ENCODE data around the gene DHX35.

The DHX35 gene

GRCh38 chr20:38970302-38970701 is 8.2 kb downstream of the DHX35 start:
- no peak for TF ChIP-seq JUND (IDR thresholded peaks at IDR 0.05; ENCODE audit: low read depth)
- in situ Hi-C loops (cut with HindIII; ENCODE audit: low pct_unique_long_range_greater_than_20kb, low sequenced_read_pairs): no loop called here
- DNase-seq (ENCODE audit: low read depth in 1 of 2, low spot score in 1 of 2): no peak

GRCh38 chr20:38973107-38973506 is 11.0 kb downstream of the DHX35 start:
- no peak for TF ChIP-seq JUND (IDR thresholded peaks at IDR 0.05; ENCODE audit: low read depth)
- no peak for DNase-seq (ENCODE audit: low read depth in 1 of 2, low spot score in 1 of 2)
- in situ Hi-C loops (cut with HindIII; ENCODE audit: low pct_unique_long_range_greater_than_20kb, low sequenced_read_pairs): no loop called here

GRCh38 chr20:38973645-38974044 is 11.5 kb downstream of the DHX35 start:
- no peak for TF ChIP-seq JUND (IDR thresholded peaks at IDR 0.05; ENCODE audit: low read depth)
- no peak for DNase-seq (ENCODE audit: low read depth in 1 of 2, low spot score in 1 of 2)
- in situ Hi-C loops (cut with HindIII; ENCODE audit: low pct_unique_long_range_greater_than_20kb, low sequenced_read_pairs): no loop called here

- no peak for TF ChIP-seq JUND (IDR thresholded peaks at IDR 0.05; ENCODE audit: low read depth)
- DNase-seq (ENCODE audit: low read depth in 1 of 2, low spot score in 1 of 2): no peak
- in situ Hi-C loops (cut with HindIII; ENCODE audit: low pct_unique_long_range_greater_than_20kb, low sequenced_read_pairs): no loop called here
Observed at GRCh38 chr20:38975539-38976120, 13.5 kb downstream of the DHX35 start.

- no peak for DNase-seq (ENCODE audit: low read depth in 1 of 2, low spot score in 1 of 2)
- no peak for TF ChIP-seq JUND (IDR thresholded peaks at IDR 0.05; ENCODE audit: low read depth)
- in situ Hi-C loops (cut with HindIII; ENCODE audit: low pct_unique_long_range_greater_than_20kb, low sequenced_read_pairs): no loop called here
Observed at GRCh38 chr20:38979434-38979833, 17.3 kb downstream of the DHX35 start.

GRCh38 chr20:38979842-38980241 is 17.7 kb downstream of the DHX35 start:
- in situ Hi-C loops (cut with HindIII; ENCODE audit: low pct_unique_long_range_greater_than_20kb, low sequenced_read_pairs): no loop called here
- no peak for TF ChIP-seq JUND (IDR thresholded peaks at IDR 0.05; ENCODE audit: low read depth)
- no peak for DNase-seq (ENCODE audit: low read depth in 1 of 2, low spot score in 1 of 2)

- peak in 1 of 2 experiments; percentile 65 for DNase-seq (ENCODE audit: low read depth in 1 of 2, low spot score in 1 of 2)
- TF ChIP-seq JUND (IDR thresholded peaks at IDR 0.05; ENCODE audit: low read depth): no peak
- in situ Hi-C loops (cut with HindIII; ENCODE audit: low pct_unique_long_range_greater_than_20kb, low sequenced_read_pairs): no loop called here
Observed at GRCh38 chr20:38982291-38982690, 20.1 kb downstream of the DHX35 start.

- TF ChIP-seq JUND (IDR thresholded peaks at IDR 0.05; ENCODE audit: low read depth): no peak
- in situ Hi-C loops (cut with HindIII; ENCODE audit: low pct_unique_long_range_greater_than_20kb, low sequenced_read_pairs): no loop called here
Observed at GRCh38 chr20:38985060-38985459, 22.9 kb downstream of the DHX35 start.

GRCh38 chr20:38985603-38986170 is 23.5 kb downstream of the DHX35 start:
- DNase-seq (ENCODE audit: low read depth in 1 of 2, low spot score in 1 of 2): no peak
- TF ChIP-seq JUND (IDR thresholded peaks at IDR 0.05; ENCODE audit: low read depth): no peak
- in situ Hi-C loops (cut with HindIII; ENCODE audit: low pct_unique_long_range_greater_than_20kb, low sequenced_read_pairs): no loop called here

More at GRCh38 chr20:38985060-38985459, 22.9 kb downstream of the DHX35 start:
- no peak for DNase-seq (ENCODE audit: low read depth in 1 of 2, low spot score in 1 of 2)

- no peak for DNase-seq (ENCODE audit: low read depth in 1 of 2, low spot score in 1 of 2)
- in situ Hi-C loops (cut with HindIII; ENCODE audit: low pct_unique_long_range_greater_than_20kb, low sequenced_read_pairs): no loop called here
- no peak for TF ChIP-seq JUND (IDR thresholded peaks at IDR 0.05; ENCODE audit: low read depth)
Observed at GRCh38 chr20:38986663-38987062, 24.5 kb downstream of the DHX35 start.

- TF ChIP-seq JUND (IDR thresholded peaks at IDR 0.05; ENCODE audit: low read depth): no peak
- in situ Hi-C loops (cut with HindIII; ENCODE audit: low pct_unique_long_range_greater_than_20kb, low sequenced_read_pairs): no loop called here
- DNase-seq (ENCODE audit: low read depth in 1 of 2, low spot score in 1 of 2): no peak
Observed at GRCh38 chr20:38987777-38988176, 25.6 kb downstream of the DHX35 start.

- TF ChIP-seq JUND (IDR thresholded peaks at IDR 0.05; ENCODE audit: low read depth): no peak
- DNase-seq (ENCODE audit: low read depth in 1 of 2, low spot score in 1 of 2): no peak
- in situ Hi-C loops (cut with HindIII; ENCODE audit: low pct_unique_long_range_greater_than_20kb, low sequenced_read_pairs): no loop called here
Observed at GRCh38 chr20:38990728-38991127, 28.6 kb downstream of the DHX35 start.

- DNase-seq (ENCODE audit: low read depth in 1 of 2, low spot score in 1 of 2): no peak
- in situ Hi-C loops (cut with HindIII; ENCODE audit: low pct_unique_long_range_greater_than_20kb, low sequenced_read_pairs): no loop called here
- TF ChIP-seq JUND (IDR thresholded peaks at IDR 0.05; ENCODE audit: low read depth): no peak
Observed at GRCh38 chr20:38991814-38992704, 29.9 kb downstream of the DHX35 start.

Measured in T47D (cell line).